HEK293 (cell line): Measurements from ENCODE around the gene BAIAP3.

Source experiments
- CTCF ChIA-PET: fragments of 350-600 bp; formaldehyde crosslinking; extraction: SDS; loops from one replicate; lab custom pipeline; 2021; ENCODE audit warnings: antibody characterized with exemption; lab: Yijun Ruan, JAX
- POLR2A ChIA-PET: fragments of 300-600 bp; formaldehyde crosslinking; extraction: SDS; loops from one replicate; lab custom pipeline; 2020; ENCODE audit warnings: antibody characterized with exemption, inconsistent platforms; lab: Yijun Ruan, JAX
- H3K27ac ChIP-seq: fragments of 200-500 bp; sonication (Bioruptor generic); 2 replicates; pipeline ENCODE4 v1.5.1; 2014; ENCODE audit warnings: low read depth, low read length, control low read depth, inconsistent platforms; ENCODE audit errors: extremely low read depth
- H3K36me3 ChIP-seq, 2 experiments: fragments of 200-500 bp in 1 of 2; sonication (Bioruptor generic) in 1 of 2; 1 replicate in 1 of 2; 2 replicates in 1 of 2; pipeline ENCODE4 v1.5.1; 2014 to 2017; ENCODE audit warnings: inconsistent platforms in 2 of 2, low read length in 2 of 2; ENCODE audit not compliant: control insufficient read depth in 2 of 2, insufficient read depth in 1 of 2
- H3K4me1 ChIP-seq: fragments of 200-500 bp; sonication (Bioruptor generic); 2 replicates; pipeline ENCODE4 v1.5.1; 2014; ENCODE audit warnings: mild to moderate bottlenecking, low read length, inconsistent platforms; ENCODE audit not compliant: control insufficient read depth, insufficient read depth
- H3K4me3 ChIP-seq: 2 replicates; pipeline ENCODE4 v1.5.1; 2011; ENCODE audit warnings: low read depth, mild to moderate bottlenecking, control low read depth, low read length, moderate library complexity
- H3K9me3 ChIP-seq: fragments of 200-500 bp; sonication (Bioruptor generic); 2 replicates; pipeline ENCODE4 v1.5.1; 2014; ENCODE audit warnings: low read depth, low read length, inconsistent platforms; ENCODE audit not compliant: control insufficient read depth, insufficient read depth
- KLF1 ChIP-seq: fragments of 450-650 bp; formaldehyde crosslinking; IDR thresholded peaks from 2 replicates; pipeline ENCODE4 v1.5.1; 2016; ENCODE audit warnings: missing biosample characterization, missing genetic modification characterization
- MYNN ChIP-seq: fragments of 450-650 bp; formaldehyde crosslinking; IDR thresholded peaks from 2 replicates; pipeline ENCODE4 v1.5.1; 2016; ENCODE audit warnings: missing biosample characterization, missing genetic modification characterization, borderline replicate concordance
- MZF1 ChIP-seq: fragments of 450-650 bp; formaldehyde crosslinking; IDR thresholded peaks from 2 replicates; pipeline ENCODE4 v1.5.1; 2017; ENCODE audit warnings: missing biosample characterization, missing genetic modification characterization, borderline replicate concordance
- OSR2 ChIP-seq: fragments of 450-650 bp; formaldehyde crosslinking; IDR thresholded peaks from 2 replicates; pipeline ENCODE4 v1.5.1; 2016; ENCODE audit warnings: missing biosample characterization, missing genetic modification characterization
- PRDM10 ChIP-seq: fragments of 450-650 bp; formaldehyde crosslinking; IDR thresholded peaks from 2 replicates; pipeline ENCODE4 v1.5.1; 2016; ENCODE audit warnings: missing biosample characterization, missing genetic modification characterization
- SCRT2 ChIP-seq: fragments of 450-650 bp; formaldehyde crosslinking; IDR thresholded peaks from 2 replicates; pipeline ENCODE4 v1.5.1; 2016; ENCODE audit warnings: missing biosample characterization, missing genetic modification characterization
- WT1 ChIP-seq: fragments of 450-650 bp; formaldehyde crosslinking; IDR thresholded peaks from 2 replicates; pipeline ENCODE4 v1.5.1; 2016; ENCODE audit warnings: missing biosample characterization, missing genetic modification characterization
- YY2 ChIP-seq: fragments of 450-650 bp; formaldehyde crosslinking; IDR thresholded peaks from 2 replicates; pipeline ENCODE4 v1.5.1; 2016; ENCODE audit warnings: missing biosample characterization, missing genetic modification characterization
- ZBTB8A ChIP-seq: fragments of 450-650 bp; formaldehyde crosslinking; IDR thresholded peaks from 2 replicates; pipeline ENCODE4 v1.5.1; 2016; ENCODE audit warnings: missing biosample characterization, missing genetic modification characterization
- ZEB2 ChIP-seq: fragments of 450-650 bp; formaldehyde crosslinking; IDR thresholded peaks from 2 replicates; pipeline ENCODE4 v1.5.1; 2016; ENCODE audit warnings: missing biosample characterization, missing genetic modification characterization
- ZNF10 ChIP-seq: fragments of 450-650 bp; formaldehyde crosslinking; IDR thresholded peaks from 2 replicates; pipeline ENCODE4 v1.5.1; 2017; ENCODE audit warnings: missing biosample characterization, missing genetic modification characterization
- ZNF157 ChIP-seq: fragments of 450-650 bp; formaldehyde crosslinking; IDR thresholded peaks from 2 replicates; pipeline ENCODE4 v1.5.1; 2016; ENCODE audit warnings: missing biosample characterization, missing genetic modification characterization
- ZNF184 ChIP-seq: fragments of 450-650 bp; IDR thresholded peaks from 2 replicates; pipeline ENCODE4 v1.5.1; 2018; ENCODE audit warnings: missing biosample characterization, mild to moderate bottlenecking, missing genetic modification characterization
- ZNF19 ChIP-seq: fragments of 450-650 bp; formaldehyde crosslinking; IDR thresholded peaks from 2 replicates; pipeline ENCODE4; 2016; ENCODE audit warnings: missing biosample characterization, missing genetic modification characterization, low read depth
- ZNF311 ChIP-seq: fragments of 450-650 bp; formaldehyde crosslinking; IDR thresholded peaks from 2 replicates; pipeline ENCODE4 v1.5.1; 2017; ENCODE audit warnings: missing biosample characterization, missing genetic modification characterization, borderline replicate concordance
- ZNF335 ChIP-seq: fragments of 450-650 bp; formaldehyde crosslinking; conservative IDR thresholded peaks from 2 replicates; pipeline ENCODE4 v1.5.1; 2016; ENCODE audit warnings: missing biosample characterization, missing genetic modification characterization
- ZNF341 ChIP-seq: fragments of 450-650 bp; formaldehyde crosslinking; IDR thresholded peaks from 2 replicates; pipeline ENCODE4; 2016; ENCODE audit warnings: low read depth, missing biosample characterization, missing genetic modification characterization
- ZNF362 ChIP-seq: fragments of 450-650 bp; formaldehyde crosslinking; IDR thresholded peaks from 2 replicates; pipeline ENCODE4 v1.5.1; 2016; ENCODE audit warnings: missing biosample characterization, missing genetic modification characterization
- ZNF394 ChIP-seq: fragments of 450-650 bp; formaldehyde crosslinking; IDR thresholded peaks from 2 replicates; pipeline ENCODE4 v1.5.1; 2016; ENCODE audit warnings: missing biosample characterization, missing genetic modification characterization, mild to moderate bottlenecking, moderate library complexity, borderline replicate concordance
- ZNF548 ChIP-seq: fragments of 450-650 bp; formaldehyde crosslinking; IDR thresholded peaks from 2 replicates; pipeline ENCODE4 v1.5.1; 2016; ENCODE audit warnings: missing biosample characterization, missing genetic modification characterization
- ZXDB ChIP-seq: fragments of 450-650 bp; formaldehyde crosslinking; IDR thresholded peaks from 2 replicates; pipeline ENCODE4 v1.5.1; 2016; ENCODE audit warnings: missing biosample characterization, missing genetic modification characterization

BAIAP3 gene

GRCh38 chr16:1366712-1367299 is 33.4 kb downstream of the BAIAP3 start:
- Histone ChIP-seq H3K4me1 (no peaks in the 10 kb centered on the region), H3K36me3 (peaks cover 0 to 70% of the 10 kb centered on the region in 2 experiments; a peak in 2 of 3 replicates), H3K4me3 (no peak overlapping the region), H3K9me3 (no peaks in the 10 kb centered on the region), H3K27ac (no peak overlapping the region)
- ChIA-PET CTCF (no interaction called here), POLR2A (interaction anchor here (0.6 kb wide), 1 partner anchor 17 kb away, joined by 4 read pairs; no protein-coding TSS in a partner anchor)
- 0 out of 2 replicates have a peak, but pooled peaks have one; percentile 34 for TF ChIP-seq ZNF10 (tag by site-specific recombination)
- TF ChIP-seq ZNF394 (tag by site-specific recombination): 0 out of 2 replicates have a peak, but pooled peaks have one; percentile 25
- TF ChIP-seq ZNF311 (tag by site-specific recombination): no peak
- no peak for TF ChIP-seq ZXDB
- no peak for TF ChIP-seq ZNF157
- no peak for TF ChIP-seq SCRT2
- TF ChIP-seq ZBTB8A: no peak

GRCh38 chr16:1367486-1368174 is 34.2 kb downstream of the BAIAP3 start:
- Histone ChIP-seq H3K36me3 (peaks cover 0 to 62% of the 10 kb centered on the region in 2 experiments; a peak in 2 of 3 replicates), H3K4me3 (no peak overlapping the region), H3K9me3 (no peaks in the 10 kb centered on the region), H3K27ac (no peak overlapping the region), H3K4me1 (no peaks in the 10 kb centered on the region)
- CTCF ChIA-PET: no interaction called here
- POLR2A ChIA-PET: interaction anchor here (0.6 kb wide), 1 partner anchor 133 kb away, joined by 4 read pairs; no protein-coding TSS in a partner anchor
- TF ChIP-seq KLF1 (tag by site-specific recombination) (no peak), ZEB2 (tag by site-specific recombination) (no peak), MZF1 (no peak), ZNF548 (no peak), PRDM10 (tag by site-specific recombination) (no peak), MYNN (tag by site-specific recombination) (no peak)

GRCh38 chr16:1371054-1371978 is 37.9 kb downstream of the BAIAP3 start:
- POLR2A ChIA-PET: interaction anchor here (0.7 kb wide), 1 partner anchor 746 kb away, joined by 3 read pairs; no protein-coding TSS in a partner anchor
- no peak overlapping the region for H3K4me3 ChIP-seq
- no peak for TF ChIP-seq ZNF184 (tag by site-specific recombination)
- no peak for TF ChIP-seq ZNF19
- TF ChIP-seq ZNF362 (tag by site-specific recombination): no peak
- TF ChIP-seq OSR2 (tag by site-specific recombination): no peak
- TF ChIP-seq ZNF335 (tag by site-specific recombination): no peak
- TF ChIP-seq YY2 (tag by site-specific recombination): no peak
- TF ChIP-seq WT1 (tag by site-specific recombination): no peak
- peak; percentile 21; the same call in 1 of the 2 replicates for TF ChIP-seq ZNF341 (tag by site-specific recombination)
- H3K27ac ChIP-seq: no peak overlapping the region
- peaks cover 0 to 41% of the 10 kb centered on the region in 2 experiments; a peak in 2 of 3 replicates for H3K36me3 ChIP-seq
- H3K9me3 ChIP-seq: no peaks in the 10 kb centered on the region
- CTCF ChIA-PET: interaction anchor here (0.7 kb wide), 2 partner anchors 18 to 186 kb away, joined by 3 to 5 read pairs; no protein-coding TSS in a partner anchor
- H3K4me1 ChIP-seq: no peaks in the 10 kb centered on the region
